Suppressor macrophage treated with lipopolysaccharide for 4 hours (primary cell): ENCODE results near the gene TERT.
"Not testable (repeated sequence)": the region's sequence is repeated elsewhere in the genome, so short reads cannot be mapped to it uniquely, and the experiment has no call there.

ENCODE experiments used
- DNase-seq: peaks from one replicate; pipeline ENCODE4 v3.0.0-alpha.2; 2020

The TERT gene

GRCh38 chr5:1277781-1278180, 17.1 kb downstream of the TERT start:
- no peak for DNase-seq

DNA sequence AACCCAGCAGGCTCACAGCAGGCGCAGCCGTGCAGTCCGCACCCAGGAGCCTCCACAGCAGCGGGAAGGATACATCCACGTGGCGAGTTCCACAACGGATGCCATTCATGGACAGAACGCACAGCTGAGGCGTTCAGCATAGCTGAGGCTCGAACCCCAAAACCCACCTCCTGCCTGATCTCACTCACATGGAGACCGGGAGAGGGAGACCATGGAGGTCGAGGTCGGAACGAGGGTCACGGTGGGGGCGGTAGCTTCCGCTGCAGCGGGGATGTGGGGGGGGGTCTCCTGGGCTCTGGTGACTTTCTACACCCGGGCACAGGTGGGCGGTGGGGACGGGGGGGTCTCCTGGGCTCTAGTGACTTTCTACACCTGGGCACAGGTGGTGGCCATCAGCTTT, 17.5 kb downstream of the TERT start:
- DNase-seq, result no peak

- no peak for DNase-seq
Observed at GRCh38 chr5:1276930-1277329, 17.9 kb downstream of the TERT start.

- DNase-seq, result not testable (repeated sequence)
Observed at GRCh38 chr5:1275397-1276391, 19.2 kb downstream of the TERT start.

DNA sequence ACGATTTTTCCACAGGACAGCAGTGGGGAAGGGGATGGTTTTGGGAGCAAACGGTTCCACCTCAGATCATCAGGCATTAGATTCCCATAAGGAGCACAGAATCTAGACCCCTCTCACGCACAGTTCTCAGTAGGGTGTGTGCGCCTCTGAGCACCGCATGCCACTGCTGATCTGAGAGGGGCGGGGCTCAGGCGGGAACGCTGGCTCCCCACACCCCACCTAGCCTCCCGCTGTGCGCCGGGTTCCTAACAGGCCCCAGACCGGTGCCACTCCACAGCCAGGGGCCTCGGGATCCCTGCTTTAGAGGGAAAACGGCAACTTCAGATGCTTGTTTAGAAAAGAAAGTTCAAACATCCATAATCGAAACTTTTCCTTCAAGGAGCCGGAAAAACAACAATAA, 20.4 kb downstream of the TERT start:
- no peak for DNase-seq

GRCh38 chr5:1273745-1274144, 21.1 kb downstream of the TERT start:
- no peak for DNase-seq

DNA sequence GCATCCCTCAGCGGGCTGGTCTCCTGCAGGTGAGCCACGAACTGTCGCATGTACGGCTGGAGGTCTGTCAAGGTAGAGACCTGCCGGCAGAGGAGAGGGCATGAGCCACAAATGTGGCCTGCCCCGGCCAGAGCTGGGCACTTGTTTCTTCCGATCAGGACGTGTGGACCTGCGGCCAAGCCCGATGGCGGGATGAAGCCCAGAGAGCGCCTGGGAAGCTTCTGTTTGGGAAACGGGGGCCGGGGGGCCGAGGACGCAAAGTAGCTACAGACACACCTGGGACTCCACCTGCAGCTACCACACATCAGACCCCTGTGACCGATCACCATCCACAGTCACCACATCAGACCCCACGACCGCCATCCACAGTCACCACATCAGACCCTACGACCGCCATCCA, 22.7 kb downstream of the TERT start:
- no peak for DNase-seq

GRCh38 chr5:1270933-1271914, 23.6 kb downstream of the TERT start:
- no peak for DNase-seq

- no peak for DNase-seq
Observed at GRCh38 chr5:1270426-1270825, 24.4 kb downstream of the TERT start.

DNA sequence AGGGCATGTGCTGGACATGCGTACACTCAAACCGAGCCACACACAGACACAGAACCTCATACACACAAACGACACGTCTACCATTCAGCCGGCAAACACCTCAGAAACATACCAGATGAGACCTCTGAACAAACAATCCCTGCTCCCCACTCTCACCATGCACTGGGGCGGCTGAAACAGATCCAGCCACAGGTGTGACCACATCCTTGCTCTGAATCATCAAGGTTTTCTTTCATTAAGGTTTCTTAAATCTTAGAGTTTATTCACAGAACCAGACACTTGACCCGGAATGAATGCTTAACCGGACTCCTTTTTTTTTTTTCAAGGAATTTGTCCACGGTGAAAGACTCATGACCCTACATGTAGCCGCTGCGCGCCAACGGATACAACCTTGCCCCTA, 26.2 kb downstream of the TERT start:
- no peak for DNase-seq

DNA sequence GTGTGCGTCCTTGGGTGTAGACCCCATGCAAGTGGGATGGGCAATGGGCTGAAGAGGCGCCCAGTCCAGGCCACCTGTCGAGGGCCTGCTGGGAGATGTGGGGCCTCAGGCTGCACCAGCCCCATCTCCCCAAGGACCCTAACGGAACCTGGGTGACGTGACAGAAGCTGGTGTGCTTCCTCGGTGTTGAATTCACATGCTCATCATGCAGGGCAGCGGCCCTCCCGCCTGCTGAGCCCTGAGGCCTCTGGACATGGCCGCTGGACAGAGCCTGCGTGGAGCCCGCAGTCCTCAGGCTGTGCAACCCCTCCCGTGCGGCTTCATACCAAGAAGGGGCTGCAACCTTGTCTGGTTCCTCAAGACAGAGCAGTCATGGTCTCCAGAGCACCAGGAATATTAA, 26.8 kb downstream of the TERT start:
- DNase-seq, result no peak

GRCh38 chr5:1267464-1267863, 27.4 kb downstream of the TERT start:
- not testable (repeated sequence) for DNase-seq

DNA sequence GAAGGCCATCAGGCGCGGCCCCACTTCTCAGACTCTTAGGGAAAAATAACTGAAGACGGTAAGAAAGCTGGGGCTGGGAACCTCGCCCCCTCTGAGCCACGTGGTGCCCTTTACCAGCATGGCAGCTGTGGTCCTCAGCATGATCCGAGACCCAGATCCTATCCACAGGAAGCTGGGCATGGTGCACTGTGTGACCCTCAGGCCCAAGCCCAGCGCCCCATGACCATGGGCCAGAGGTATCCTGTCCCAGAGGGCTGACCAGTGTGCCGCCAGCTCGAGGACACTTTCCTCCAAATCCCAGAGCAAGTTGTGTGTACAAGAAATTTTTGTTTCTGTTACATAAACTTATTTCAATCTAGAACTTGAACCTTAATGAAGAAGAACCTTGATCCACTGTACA, 28.1 kb downstream of the TERT start:
- DNase-seq, result no peak

DNA sequence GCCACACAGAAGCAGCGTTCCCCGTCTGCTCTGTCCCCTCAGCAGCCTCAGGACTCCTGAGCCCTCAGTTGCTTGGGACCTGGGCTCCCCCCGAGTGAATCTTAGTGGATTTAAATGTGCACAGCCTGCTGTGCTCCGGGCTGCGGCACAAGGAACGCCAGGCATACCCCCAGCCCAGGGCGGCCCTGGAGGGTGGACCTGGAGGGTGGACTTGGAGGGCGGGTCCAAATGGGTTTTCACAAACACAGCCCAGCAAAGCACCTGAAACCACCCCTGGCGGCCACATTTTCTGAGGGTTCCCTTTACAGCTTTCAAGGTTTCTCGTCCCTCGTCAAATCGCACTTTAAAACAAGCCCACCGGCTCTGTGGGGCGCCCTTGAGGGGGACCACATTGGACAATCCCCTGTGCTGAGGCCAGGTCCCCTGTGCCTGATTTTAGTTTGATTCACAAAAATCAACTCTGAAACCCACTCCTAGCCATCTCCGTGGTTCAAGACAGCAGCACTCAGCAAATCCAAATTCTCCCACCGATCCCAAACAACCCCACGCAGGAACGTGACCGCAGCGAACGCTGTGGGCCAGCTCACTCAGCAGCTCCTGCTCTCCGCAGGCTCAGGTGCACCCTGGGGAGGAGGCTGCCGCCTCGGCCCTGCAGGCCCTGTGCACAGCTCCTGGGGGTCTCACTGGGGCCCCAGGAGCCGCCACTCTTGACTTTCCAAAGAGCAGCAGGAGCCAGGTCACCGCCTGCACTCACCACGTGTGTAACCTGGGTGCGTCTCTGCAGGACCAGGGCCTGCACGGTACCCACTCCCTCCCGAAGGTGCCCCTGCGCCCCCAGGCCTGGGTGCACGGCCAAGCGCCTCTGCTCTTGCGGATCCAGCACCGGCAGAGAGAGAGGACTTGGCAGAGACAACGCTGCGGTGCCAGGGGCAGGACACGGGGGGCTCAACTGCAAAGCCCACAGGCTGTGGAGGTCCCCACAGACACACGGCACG, 29.1 kb downstream of the TERT start:
- no peak for DNase-seq

DNA sequence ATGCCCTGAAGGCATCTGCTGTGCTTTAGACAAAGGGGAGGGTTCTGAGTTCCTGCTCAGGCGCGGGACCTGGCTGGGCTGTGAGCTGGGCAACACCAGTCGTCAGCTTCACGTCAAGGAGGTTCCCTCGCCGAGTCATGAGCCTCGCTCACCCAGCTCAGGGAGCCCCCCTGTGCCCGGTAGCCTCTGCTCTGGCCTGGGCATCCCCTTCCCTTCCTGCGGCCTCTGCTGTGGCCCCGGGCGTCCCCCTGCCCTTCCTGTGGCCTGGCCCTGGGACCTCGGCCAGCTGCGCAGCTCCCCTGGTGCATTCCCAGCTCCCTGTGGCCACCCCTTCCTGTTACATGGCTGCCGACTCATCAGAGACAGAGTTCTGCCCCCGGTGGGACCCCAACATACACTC, 29.8 kb downstream of the TERT start:
- DNase-seq, result no peak

DNA sequence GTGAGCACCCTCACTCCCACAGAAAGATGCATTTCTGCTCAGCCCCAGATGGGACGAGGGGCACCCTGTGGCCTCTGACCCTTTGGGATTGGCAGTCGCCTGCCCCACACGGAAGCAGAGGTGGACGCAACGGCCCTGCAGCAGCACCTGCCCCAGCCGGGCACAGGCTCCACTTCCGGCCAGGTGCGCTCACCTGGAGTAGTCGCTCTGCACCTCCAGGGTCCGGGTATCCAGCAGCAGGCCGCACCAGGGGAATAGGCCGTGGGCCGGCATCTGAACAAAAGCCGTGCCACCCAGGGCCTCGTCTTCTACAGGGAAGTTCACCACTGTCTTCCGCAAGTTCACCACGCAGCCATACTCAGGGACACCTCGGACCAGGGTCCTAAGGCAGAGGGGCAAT, 30.7 kb downstream of the TERT start:
- no peak for DNase-seq

DNA sequence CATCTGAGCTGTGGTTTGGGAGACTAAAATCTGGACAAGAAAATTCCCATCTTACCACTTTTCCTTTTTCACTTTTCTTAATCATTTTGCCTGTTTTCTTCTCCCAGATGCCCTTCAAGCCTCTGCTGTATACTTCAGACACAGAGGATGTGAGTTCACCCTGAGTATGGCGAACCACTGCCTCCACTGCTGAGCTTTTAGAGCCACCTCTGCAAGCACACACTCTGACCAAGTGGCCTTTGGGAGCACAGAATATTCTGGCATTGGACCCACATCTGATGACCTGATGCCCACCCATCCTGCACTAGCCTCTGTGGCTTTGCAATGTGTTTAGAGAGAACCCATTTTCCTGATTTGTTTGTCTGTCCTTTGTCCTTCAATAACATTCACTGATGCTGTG, 32.5 kb downstream of the TERT start:
- DNase-seq, result no peak

DNA sequence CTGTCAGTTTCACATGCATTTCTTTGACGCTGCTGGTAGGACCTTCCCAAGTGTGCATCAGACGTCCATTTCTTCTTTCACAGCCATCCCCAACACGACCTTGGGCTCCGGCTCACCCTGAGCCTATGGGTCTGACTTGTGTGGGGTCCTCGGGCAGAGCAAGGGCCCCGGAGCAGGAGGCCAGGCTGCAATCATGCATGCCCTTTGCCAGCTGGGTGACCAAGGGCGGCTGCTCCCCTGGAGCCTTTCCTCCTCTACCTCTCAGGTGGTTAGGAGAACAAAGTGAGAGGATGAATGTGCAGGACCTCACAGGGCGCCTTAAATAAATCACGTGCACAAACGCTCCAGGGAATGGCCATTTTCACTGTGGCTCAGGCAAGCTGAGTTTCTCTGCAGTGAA, 33.2 kb downstream of the TERT start:
- DNase-seq, result no peak

DNA sequence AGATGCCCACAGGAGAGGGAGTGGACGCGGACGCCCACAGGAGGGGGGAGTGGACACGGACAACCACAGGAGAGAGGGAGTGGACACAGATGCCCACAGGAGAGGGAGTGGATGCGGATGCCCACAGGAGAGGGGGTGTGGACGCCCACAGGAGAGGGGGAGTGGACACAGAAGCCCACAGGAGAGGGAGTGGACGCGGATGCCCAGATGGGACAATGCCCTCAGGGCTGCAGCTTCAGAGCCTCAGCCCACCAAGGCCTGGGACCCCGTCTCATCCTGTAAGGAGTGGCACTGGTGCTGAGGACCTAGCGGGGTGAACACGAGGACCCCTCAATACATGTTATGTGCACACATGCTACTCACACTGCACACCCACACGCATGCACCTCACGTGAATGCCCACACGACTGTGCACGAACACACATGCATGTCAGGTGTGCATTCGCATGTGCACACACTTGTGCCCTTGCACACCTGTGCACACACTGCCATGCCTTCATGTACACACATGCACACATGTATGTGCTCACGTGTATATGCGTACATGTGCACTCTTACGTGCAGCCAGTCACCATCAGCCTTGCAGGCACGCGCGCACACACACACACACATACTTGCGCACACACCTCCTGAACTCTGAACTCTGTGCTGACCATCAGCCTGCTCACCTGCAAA, 34.9 kb downstream of the TERT start:
- no peak for DNase-seq

DNA sequence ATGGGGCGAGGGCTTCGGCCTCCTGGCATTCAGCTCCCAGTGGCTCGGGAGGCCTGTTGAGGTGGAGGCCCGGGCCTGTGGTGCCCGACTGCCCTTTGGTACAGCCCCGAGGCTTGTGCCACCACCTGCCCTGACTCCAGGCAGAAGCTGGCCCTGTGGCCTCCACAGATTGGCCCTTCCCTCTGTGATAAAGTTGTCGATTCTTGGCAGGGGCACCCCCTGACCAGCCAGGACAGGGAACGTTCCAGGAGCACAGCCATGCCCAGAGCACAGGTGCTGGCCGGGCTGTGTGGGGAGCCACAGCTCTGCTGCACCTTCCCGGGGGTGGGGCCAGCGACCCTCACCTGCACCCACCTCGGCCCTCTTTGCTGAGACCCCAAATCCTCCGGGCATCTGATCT, 37.0 kb downstream of the TERT start:
- no peak for DNase-seq

DNA sequence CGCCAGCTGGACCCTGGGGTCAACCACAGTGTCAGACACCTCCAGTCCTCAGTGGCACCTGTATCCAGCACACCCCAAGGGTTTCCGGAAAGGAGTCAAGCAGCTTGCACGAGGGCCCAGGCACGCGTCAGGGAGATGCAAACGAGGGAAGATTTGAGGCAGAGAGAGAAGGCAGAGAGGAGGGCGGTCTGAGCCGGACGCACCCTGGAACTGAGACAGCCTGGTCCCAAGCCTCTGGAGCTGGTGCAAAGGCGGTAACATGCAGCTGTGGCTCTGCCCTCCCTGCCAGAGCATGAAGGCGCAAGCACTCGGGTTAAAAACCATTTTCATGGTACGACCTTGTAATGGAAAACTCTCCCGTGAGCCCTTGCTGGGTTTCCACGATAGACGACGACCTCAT, 37.5 kb downstream of the TERT start:
- no peak for DNase-seq

GRCh38 chr5:1256776-1257175, 38.1 kb downstream of the TERT start:
- DNase-seq, result no peak
